Memory B cell (primary cell): ENCODE measurements around the gene ACTL10.

Experiments used
- ATAC-seq: fragments of 150-1000 bp; cut with Tn5 transposase; 2 replicates; pipeline ENCODE4 v1.10.0; 2021; ENCODE audit warnings: low read depth, mild to moderate bottlenecking, moderate library complexity
- DNase-seq, 2 donors: peaks; one replicate each; pipeline ENCODE4 v3.0.0; 2022; ENCODE audit warnings: low spot score in 2 of 2
- H3K27ac Mint-ChIP-seq: one replicate; pipeline ENCODE4 v1.8.0; 2022; ENCODE audit warnings: mild to moderate bottlenecking, moderate library complexity, mixed read lengths
- H3K27me3 Mint-ChIP-seq: one replicate; pipeline ENCODE4 v1.8.0; 2022; ENCODE audit warnings: mixed read lengths
- H3K36me3 Mint-ChIP-seq: one replicate; pipeline ENCODE4 v1.8.0; 2022; ENCODE audit warnings: mild to moderate bottlenecking, mixed read lengths
- H3K4me1 Mint-ChIP-seq: one replicate; pipeline ENCODE4 v1.8.0; 2022; ENCODE audit warnings: mixed read lengths
- H3K4me3 Mint-ChIP-seq: one replicate; pipeline ENCODE4 v1.8.0; 2022; ENCODE audit warnings: mild to moderate bottlenecking, moderate library complexity, mixed read lengths
- H3K9me3 Mint-ChIP-seq: one replicate; pipeline ENCODE4 v1.8.0; 2022; ENCODE audit warnings: mixed read lengths

The ACTL10 gene

DNA sequence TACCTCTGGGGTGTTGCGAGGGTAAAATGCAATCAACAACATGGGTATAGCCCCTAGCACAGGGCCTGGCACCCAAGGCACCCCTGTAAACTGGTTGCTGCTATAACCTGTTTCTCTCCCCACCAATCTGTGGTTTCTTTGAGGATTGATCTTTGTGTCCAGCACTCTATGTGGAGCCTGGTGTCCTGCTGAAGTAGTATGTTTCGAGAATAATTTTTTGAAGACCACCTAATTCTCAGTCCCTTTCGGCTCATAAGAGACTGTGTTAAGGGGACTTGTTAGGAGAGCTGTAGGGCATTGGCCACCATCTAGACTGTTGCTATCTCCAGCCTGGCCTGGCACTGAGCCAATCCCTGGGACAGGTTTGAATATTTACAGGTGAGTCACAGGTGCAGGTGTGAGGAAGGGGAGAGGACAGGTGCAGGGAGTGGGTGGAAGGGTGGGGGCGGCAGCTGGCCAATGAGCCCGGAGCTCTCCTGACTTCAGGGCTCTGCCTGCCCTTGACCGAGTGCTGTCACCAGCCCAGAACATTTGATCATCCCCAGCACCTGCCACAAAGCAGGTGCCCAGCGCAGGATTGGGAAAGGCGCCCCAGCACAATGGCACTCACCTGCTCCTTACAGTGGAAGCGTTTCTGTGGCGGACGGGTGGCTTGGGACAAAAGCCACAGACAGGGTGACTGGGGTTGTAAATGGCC is 12.7 kb upstream of the ACTL10 start:
- H3K4me1 Mint-ChIP-seq = peaks cover 9% of the 10 kb centered on the region
- DNase-seq = no peak
- ATAC-seq = no peak
- no peak overlapping the region for H3K4me3 Mint-ChIP-seq
- H3K36me3 Mint-ChIP-seq = peaks cover under 1% of the 10 kb centered on the region
- H3K27ac Mint-ChIP-seq = no peak overlapping the region
- H3K27me3 Mint-ChIP-seq = no peaks in the 10 kb centered on the region
- H3K9me3 Mint-ChIP-seq = no peaks in the 10 kb centered on the region

DNA sequence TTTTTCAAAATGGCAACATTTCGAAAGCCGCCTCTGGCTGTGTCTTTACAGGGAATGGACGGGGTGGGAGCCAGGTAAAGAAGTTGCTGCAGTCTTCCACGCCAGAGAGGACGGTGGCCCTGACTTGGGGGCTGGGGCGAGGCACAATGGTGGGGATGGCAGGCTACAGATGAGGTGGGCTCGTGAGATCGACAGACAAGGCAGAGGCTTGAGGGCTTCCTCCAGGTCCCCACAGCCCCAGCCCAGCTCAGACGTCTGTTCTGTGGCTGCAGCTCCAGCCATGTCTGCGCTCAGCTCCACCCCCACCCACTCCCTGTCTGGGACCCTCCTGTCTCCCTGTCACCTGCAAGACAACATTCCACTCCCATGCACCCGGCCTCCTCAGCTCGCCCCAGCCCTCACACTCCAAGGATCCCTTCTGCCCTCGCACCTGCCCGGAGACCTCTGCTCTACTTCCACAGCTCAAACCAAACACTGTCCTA is 12.0 kb upstream of the ACTL10 start:
- Mint-ChIP-seq H3K36me3 (peaks cover 2% of the 10 kb centered on the region), H3K4me1 (peaks cover 9% of the 10 kb centered on the region), H3K27me3 (no peaks in the 10 kb centered on the region), H3K27ac (no peak overlapping the region), H3K9me3 (no peaks in the 10 kb centered on the region), H3K4me3 (no peak overlapping the region)
- DNase-seq = no peak
- no peak for ATAC-seq

DNA sequence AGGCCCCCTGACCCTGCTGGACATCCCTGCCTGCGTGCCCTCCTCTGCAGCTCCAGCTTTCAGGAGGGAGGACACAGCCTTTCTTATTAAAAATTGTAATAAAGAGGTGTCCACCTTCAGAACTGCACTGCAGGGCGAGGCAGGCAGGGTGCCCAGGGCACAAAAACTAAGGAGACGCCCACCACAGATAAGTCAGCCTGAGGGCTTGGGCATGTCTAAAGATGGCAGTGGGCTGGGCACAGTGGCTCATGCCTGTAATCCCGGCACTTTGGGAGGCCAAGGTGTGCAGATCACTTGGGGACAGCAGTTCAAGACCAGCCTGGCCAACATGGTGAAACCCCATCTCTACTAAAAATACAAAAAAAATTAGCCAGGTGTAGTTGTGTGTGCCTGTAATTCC is 11.6 kb upstream of the ACTL10 start:
- Mint-ChIP-seq H3K36me3 (peaks cover 2% of the 10 kb centered on the region), H3K4me3 (no peak overlapping the region), H3K9me3 (no peaks in the 10 kb centered on the region), H3K27ac (no peak overlapping the region), H3K4me1 (peaks cover 9% of the 10 kb centered on the region), H3K27me3 (no peaks in the 10 kb centered on the region)
- no peak for DNase-seq
- ATAC-seq = no peak

DNA sequence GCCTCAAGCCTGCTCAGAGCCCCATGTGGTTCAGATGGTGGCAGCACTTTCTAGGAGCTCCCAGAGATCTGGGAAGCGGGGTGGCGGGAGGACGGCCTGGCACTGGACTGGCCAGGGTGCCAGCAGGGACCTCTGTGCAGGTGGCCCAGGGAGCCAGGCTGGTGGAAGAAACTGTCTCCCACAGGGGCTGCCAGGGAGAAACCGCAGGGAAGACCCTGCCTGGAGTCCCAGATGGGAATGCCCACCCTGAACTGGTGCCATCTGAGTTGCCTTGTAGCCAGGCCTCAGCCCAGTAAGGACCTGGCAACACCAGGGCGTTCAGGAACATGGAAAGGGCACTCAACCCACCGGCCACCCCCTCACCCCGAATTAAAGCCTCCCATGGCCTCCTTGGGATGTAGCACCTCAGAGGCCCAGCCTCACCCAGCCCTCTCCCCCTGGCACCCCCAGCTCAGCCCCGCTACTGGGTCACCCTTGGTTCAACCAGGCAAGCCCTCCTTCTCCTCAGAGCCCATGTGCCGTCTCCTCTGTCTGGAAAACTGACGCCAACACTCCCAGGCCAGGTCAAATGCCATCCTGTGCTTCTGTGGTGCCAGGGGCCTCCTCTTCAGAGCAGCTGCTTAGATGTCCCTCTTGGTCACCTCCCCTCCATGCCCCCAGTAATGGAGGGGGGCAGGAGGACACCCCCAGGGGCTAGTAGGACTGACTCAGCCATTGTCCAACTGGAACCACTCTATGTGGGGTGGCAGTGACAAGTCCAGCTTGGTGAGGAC is 10.5 kb upstream of the ACTL10 start:
- ATAC-seq (no peak), DNase-seq (no peak)
- peaks cover 2% of the 10 kb centered on the region for H3K36me3 Mint-ChIP-seq
- no peak overlapping the region for H3K27ac Mint-ChIP-seq
- H3K27me3 Mint-ChIP-seq = no peaks in the 10 kb centered on the region
- peaks cover 9% of the 10 kb centered on the region for H3K4me1 Mint-ChIP-seq
- H3K9me3 Mint-ChIP-seq = no peaks in the 10 kb centered on the region
- H3K4me3 Mint-ChIP-seq = no peak overlapping the region

DNA sequence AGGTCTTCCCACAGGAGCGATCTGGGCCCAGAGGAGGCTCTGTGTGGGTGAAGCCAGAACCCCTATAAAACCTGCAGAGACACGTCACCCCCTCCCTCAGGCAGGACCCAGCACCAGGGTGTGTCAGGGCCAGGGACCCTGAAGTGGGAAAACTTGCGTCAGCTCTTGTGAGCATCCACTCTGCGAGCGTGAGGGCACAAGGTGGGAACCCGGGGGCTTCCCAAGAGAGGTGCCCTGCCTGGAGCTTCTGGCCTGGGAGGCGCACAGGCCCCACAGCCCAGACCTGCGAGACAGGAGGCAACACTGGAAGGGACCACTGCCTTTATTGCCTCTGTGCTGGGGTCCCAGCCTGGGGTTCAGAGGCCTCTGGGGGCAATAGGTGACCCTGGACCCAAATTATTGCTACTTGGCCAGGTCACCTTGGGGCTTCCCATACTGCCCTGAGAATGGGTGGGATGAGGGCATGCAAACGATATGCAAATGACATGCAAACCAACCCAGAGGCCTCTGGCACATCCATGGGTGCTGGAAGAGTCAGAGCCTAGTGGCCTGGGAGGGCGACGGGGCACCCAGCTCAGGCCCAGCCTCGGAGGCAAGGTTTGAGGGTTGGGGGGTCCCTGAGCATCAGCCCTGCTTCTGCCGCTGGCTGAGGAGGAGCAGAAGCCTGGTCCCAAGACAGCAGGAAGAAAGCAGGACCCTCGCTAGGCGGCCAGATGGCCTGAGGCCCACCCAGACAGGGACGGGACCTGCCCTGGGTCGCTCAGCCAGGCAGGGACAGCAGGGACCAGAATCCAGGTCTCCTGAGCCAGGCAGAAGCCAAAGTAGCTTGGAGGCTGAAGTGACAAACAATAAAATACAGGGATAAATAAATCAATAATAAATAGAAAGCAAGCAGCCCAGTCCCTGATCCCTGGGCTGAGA is 9.7 kb upstream of the ACTL10 start:
- Mint-ChIP-seq H3K36me3 (peaks cover 2% of the 10 kb centered on the region), H3K4me3 (no peak overlapping the region), H3K4me1 (peaks cover 9% of the 10 kb centered on the region), H3K27me3 (no peaks in the 10 kb centered on the region), H3K9me3 (no peaks in the 10 kb centered on the region), H3K27ac (no peak overlapping the region)
- no peak for DNase-seq
- no peak for ATAC-seq

DNA sequence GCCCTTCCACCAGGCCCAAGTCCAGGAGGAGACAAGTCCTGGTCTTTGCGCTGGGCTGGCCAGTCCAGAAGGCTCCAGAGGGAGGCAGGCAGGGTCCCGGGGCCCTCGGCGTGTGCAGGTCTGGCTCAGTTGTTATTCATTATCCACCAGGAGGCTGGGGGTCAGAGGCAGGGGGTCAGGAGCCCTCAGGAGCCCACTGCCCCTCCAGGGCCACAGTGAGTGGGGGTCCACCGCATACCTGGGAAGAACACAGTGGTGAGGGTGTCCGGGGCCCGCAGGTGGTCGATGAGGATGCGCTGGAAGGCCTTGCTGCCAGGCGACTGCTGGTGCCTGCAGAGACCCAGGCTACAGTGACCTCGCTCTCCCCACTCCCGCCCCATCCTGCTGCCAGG is 9.0 kb upstream of the ACTL10 start:
- Mint-ChIP-seq H3K27me3 (no peaks in the 10 kb centered on the region), H3K27ac (no peak overlapping the region), H3K4me3 (no peak overlapping the region), H3K9me3 (no peaks in the 10 kb centered on the region), H3K36me3 (peaks cover 2% of the 10 kb centered on the region), H3K4me1 (peaks cover 10% of the 10 kb centered on the region)
- DNase-seq (no peak), ATAC-seq (no peak)

DNA sequence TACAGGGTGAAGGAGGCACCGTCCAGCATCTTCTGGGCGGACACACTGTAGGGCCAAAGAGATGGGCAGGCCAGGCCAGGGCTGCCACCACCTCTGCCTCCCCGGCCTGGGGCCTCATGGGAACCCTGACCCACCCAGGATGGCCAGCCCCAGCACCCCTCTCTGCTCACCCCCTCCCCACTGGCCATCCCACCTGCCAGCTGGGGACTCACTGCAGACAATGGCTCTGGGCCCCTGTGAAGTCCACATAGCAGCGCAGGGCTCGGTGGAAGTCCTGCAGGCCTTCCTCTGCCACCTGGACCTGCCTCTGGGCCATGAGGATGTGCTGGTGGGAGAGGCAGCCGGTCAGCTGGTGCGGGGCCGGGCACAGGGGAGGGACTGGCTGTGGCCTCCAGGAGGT is 8.2 kb upstream of the ACTL10 start:
- ATAC-seq (no peak), DNase-seq (no peak)
- no peaks in the 10 kb centered on the region for H3K27me3 Mint-ChIP-seq
- peaks cover 10% of the 10 kb centered on the region for H3K4me1 Mint-ChIP-seq
- H3K36me3 Mint-ChIP-seq = peaks cover 2% of the 10 kb centered on the region
- H3K9me3 Mint-ChIP-seq = no peaks in the 10 kb centered on the region
- no peak overlapping the region for H3K27ac Mint-ChIP-seq
- no peak overlapping the region for H3K4me3 Mint-ChIP-seq

DNA sequence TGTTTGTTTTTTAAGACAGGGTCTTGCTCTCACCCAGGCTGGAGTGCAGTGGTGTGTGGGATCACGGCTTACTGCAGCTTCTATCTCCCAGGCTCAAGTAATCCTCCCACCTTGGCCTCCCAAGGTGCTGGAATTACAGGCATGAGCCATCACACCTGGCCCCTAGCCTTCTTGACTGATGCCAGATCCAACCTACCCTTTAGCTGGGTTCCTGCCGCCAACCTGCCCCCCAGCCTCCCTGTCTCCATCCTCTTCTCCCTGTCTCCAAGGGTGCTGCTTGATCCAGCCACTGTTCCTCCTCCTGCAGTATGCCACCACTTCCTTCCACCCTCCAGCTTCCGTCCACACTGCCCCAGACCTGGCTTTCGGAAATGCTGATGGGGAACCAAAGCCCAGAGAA is 7.8 kb upstream of the ACTL10 start:
- Mint-ChIP-seq H3K36me3 (peaks cover 2% of the 10 kb centered on the region), H3K4me1 (peaks cover 7% of the 10 kb centered on the region), H3K4me3 (no peak overlapping the region), H3K9me3 (no peaks in the 10 kb centered on the region), H3K27ac (no peak overlapping the region), H3K27me3 (no peaks in the 10 kb centered on the region)
- DNase-seq = no peak
- ATAC-seq = no peak

DNA sequence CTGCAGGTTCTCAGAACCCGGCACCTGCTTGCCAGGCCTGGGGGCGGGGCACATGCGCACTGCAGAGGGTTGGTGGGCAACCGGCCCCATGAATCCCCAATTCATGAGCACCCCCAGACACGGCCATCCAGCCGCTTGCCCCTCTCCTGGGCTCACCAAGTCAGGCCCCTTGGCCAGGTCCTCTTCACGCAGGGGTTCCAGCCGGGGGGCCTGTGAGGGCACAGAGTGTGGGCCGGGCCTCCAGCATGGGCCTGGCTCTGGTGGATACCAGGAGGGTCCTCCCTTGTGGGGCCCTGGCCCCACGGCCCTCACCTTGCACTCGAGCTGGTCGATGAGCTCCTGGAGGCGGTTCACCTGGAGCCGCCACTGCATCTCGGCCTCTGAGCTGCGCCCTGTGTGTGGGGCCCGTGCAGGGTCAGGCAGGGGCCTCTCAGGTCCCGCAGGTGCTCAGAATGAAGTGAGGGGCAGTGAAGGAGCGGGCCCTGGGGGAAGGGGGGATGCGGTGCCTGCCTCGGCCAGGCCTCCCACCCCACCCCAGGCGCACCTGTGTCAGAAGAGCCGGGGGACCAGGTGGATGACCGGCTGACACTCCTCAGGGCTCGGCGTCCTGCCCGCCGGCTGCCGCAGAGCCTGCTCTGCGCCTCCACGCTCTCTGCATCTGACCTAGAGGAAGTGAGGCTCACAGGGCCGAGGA is 7.3 kb upstream of the ACTL10 start:
- DNase-seq (no peak), ATAC-seq (no peak)
- Mint-ChIP-seq H3K27ac (no peak overlapping the region), H3K36me3 (peaks cover 2% of the 10 kb centered on the region), H3K4me1 (peaks cover 8% of the 10 kb centered on the region), H3K27me3 (no peaks in the 10 kb centered on the region), H3K4me3 (no peak overlapping the region), H3K9me3 (no peaks in the 10 kb centered on the region)

DNA sequence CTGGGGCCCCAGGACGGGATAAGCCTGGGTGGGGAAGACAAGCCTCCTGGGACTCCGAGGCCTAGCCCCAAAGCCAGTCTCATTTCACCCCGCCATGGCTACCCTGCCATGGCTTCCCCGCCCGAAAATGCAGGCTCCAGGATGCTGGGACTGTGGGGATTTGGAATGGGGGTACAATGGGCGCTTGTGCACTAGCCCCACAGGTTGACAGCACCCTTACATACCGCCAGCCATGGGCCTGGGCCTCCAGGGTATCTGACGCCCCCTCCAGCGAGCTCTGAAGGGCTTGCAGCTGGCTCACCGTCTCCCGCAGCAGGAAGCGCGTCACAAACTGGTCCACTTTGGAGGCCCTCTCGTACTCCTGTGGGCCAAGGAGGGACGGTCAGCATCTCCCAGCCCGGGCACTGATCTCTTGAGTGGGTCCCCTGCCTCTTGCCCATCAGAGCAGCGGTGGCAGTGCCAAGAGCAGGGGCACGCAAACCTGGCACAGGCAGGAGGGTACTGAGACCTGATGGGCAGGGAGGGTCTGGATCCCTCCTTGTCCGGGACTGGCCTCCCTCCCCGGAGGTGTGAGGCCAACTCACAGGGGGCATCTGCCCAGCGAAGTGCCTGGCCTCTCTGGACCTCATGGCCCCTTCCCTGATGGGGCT is 6.6 kb upstream of the ACTL10 start:
- Mint-ChIP-seq H3K4me1 (peaks cover 14% of the 10 kb centered on the region), H3K9me3 (no peaks in the 10 kb centered on the region), H3K27ac (no peak overlapping the region), H3K27me3 (no peaks in the 10 kb centered on the region), H3K36me3 (peaks cover 2% of the 10 kb centered on the region), H3K4me3 (no peak overlapping the region)
- DNase-seq (no peak), ATAC-seq (no peak)

DNA sequence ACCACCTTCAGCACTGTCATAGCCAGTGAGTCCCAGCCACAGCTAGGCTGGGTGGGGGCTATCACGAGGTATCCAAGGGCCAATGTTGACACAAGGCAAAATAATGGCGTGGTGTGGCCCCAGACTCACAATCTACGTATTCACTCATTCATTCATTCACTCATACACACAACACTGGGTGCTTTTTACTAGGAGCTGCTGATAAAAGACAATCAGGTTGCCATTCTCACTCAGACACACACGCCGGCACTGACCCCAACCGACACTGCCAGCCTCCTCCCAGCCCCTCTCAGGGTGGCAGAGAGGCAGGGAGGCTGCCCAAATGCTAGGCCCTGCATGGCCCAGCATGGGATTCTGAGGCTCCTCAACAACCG is 6.1 kb upstream of the ACTL10 start:
- DNase-seq (no peak), ATAC-seq (no peak)
- Mint-ChIP-seq H3K9me3 (no peaks in the 10 kb centered on the region), H3K27ac (no peak overlapping the region), H3K4me3 (no peak overlapping the region), H3K27me3 (no peaks in the 10 kb centered on the region), H3K36me3 (peaks cover 2% of the 10 kb centered on the region), H3K4me1 (peaks cover 17% of the 10 kb centered on the region)

DNA sequence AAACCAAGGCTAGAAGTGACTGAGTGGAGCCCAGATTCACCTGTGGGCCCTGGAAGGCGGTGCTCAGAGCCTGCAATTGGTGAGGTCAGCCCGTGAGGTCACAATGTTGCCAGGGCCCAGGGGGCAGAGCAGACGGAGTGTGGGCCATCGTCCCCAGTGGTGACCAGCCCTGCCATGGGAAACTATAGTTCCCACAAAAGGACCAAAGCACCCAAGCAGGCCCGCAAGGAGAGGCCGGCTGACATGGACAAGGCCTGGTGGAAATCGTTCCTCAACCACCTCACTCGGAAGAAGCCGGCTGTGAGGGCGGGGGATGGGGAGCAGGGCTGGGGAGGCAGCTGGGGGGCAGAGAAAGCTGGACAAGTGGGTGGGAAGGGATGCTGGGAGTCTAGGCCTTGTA is 4.6 kb upstream of the ACTL10 start, which contains the start of gene C20orf144:
Gene C20orf144, plus strand, starts transcription at position 156 of the 400 bp plus-strand sequence. Its CDS starts 19 bp downstream, at position 175.
- H3K27ac Mint-ChIP-seq = peak within 1 kb of the TSS; percentile 53
- H3K9me3 Mint-ChIP-seq = no peaks in the 10 kb centered on the region
- peak within 1 kb of the TSS; percentile 86 for H3K4me3 Mint-ChIP-seq
- peaks cover 21% of the 10 kb centered on the region for H3K4me1 Mint-ChIP-seq
- DNase-seq = no peak
- peaks cover 2% of the 10 kb centered on the region for H3K36me3 Mint-ChIP-seq
- ATAC-seq = no peak
- H3K27me3 Mint-ChIP-seq = no peaks in the 10 kb centered on the region
